ENCODE measurements around the gene FOXN3. TPM values are rescaled to one million over a fixed set of nuclear protein-coding genes. Genes with fewer than 3 reads are reported as not detected.
"Not testable (repeated sequence)": the region's sequence is repeated elsewhere in the genome, so short reads cannot be mapped to it uniquely, and the experiment has no call there.

FOXN3 gene
- polyA plus RNA-seq, 3 donors: 26.9 to 32.0 (median 27.8) TPM

DNA sequence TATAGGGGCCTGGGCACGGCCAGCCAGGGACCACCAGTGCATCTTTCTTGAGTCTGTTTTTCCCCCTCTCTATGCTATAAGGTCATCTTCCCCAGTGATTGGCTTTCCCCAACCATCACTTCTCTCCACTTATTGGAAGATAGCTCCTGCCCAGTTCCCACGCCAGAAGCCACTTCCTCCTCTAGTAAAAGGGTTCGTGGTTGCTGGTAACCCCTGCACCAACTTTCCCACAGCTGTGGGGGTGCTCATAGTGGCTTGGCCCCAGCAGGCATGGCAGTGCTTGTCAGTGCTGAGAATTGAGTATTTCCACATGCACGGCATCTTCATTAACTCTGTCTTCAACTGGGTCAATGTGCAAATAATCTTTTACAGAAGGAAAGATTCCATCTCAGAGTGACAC, 215.4 kb downstream of the FOXN3 start:
- no peak for DNase-seq

DNA sequence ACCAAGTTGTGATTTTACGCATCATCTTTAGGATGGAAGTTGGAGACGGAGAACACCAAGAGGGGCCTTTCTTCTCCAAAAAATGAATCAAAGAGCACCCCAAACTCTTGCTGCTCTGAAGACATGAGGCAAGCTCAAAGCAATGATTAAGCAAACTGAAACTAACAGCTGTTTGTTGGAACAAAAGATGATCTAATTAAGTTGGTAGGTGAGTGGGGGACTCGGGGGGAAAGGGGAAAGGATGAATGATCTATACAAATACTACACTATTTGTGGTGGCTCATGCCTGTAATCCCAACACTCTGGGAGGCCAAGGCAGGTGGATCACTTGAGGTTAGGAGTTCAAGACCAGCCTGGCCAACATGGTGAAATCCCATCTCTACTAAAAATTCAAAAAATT, 217.7 kb downstream of the FOXN3 start:
- DNase-seq: not testable (repeated sequence)

DNA sequence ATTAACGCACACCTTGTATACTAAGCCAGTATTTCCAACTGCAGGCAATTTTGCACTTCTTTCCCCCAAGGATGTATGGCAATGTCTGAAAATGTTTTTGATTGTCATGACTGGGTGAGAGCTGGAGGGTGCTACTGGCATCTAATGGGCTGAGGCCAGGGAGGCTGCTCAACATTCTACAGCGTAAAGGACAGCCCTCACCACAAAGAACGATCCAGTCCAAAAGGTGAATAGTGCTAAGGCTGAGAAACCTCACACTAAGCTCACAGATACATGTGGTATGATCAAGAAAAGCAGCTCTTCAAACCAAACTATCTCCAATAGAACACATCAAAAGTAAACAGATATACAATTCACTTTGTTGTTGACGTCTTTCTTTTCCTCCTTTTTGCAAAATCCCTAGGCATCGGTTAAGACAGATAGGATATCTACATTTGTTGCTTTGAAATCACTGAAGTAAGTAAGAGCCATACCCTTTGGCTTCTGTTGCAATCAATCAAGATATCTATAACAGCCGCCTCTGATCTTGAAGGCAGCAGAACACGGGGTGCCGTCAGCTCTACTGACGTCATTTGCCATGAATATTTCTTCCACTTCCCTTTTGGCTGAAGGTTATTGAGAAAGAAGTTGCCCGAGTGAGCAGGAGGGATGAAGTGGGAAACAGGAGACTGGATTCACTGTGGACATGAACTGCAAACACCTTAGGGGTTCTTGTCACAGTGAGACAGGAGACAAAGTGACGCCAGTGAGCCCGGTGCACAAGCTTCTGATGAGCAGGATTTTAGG, 218.3 kb downstream of the FOXN3 start:
- peak; percentile 78 for DNase-seq

DNA sequence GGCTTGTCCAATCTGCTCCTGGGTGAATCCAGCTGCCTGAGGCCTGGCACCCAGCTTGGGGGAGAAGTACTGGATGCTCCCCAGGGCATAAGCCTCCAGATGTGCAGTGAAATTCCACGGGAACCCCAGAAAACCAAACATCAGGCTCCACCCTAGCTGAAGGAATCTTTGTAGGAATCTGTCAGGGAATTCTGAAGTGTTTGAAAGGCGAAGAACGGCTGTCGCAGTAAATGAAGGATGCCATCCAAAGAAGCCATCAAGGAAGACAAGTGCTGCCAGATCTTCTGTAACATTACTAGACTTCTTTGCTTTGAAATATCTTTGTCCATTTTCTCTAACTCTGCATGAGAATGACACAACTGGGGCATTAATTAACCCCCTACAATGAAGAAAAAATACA, 219.4 kb downstream of the FOXN3 start:
- no peak for DNase-seq

DNA sequence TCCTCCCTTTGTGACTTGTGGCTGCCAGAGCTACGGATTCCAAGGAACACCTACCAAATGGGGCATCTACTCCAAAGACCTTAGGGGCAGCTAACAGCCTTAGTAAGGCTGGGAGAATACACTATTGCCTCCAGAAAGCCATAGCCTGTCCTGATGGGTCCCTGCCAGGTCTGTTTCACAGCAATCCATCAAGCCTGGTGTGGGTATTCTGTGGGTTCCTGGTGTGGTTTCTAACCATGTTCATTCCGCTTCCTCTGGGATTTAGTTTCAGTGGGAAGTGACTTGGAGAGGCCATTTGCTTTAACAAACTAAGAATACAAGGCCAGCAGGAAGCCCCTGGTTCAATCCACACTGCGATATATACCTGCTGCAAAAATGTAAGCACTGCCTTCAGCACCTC, 220.5 kb downstream of the FOXN3 start:
- DNase-seq: no peak

DNA sequence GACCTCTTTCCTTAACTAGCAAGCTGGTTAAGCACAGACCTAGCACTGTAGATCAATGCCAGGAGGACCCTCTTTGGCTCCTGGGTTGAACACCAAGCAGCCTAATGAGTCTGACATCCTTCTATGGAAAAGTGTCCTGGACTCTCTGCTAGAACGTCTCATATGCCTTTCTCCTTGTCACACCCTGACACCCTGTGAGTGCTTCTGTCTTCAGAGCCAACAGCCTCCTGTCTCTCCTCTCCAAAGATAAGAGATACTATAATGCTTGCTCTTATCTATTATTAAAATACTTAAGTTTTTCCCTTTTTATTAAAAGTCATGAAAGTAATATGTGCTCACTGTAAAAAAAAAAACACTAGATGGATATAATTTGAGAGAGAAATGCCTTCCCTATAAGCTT, 222.7 kb downstream of the FOXN3 start:
- no peak for DNase-seq

DNA sequence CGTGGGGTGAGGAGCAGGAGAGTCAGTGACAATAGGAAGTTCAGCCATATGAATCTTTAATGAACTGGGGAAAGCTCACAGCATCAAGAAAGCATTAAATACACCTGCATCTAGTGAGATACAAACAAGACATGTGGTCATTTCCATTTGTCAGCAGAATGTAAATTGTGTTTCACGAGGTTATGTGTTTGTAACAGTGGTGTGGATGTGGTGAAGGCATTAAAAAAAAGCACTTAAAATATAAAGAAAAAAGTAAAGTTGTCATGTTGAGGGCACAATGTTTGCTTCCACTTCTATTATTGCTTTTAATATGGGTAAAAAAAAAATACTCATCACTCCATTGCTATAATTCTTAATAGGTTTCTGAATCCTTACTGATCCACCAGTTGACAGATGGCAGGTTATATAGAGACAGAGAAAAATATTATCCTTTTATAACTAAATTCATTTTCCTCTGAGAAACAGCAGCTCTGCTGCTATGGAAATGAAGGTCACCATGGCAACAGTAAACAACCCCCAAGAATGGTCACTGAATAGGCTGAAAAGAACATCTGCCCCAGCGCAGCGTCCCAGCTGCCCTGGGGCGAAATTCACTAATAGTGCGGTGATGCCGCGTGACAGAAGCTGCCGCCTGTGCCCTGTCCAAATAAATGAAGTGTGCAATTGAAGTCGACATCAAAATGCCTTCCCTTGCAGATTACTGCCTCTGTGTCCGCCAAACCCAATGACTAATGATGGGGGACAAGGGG, 226.1 kb downstream of the FOXN3 start:
- DNase-seq: no peak

DNA sequence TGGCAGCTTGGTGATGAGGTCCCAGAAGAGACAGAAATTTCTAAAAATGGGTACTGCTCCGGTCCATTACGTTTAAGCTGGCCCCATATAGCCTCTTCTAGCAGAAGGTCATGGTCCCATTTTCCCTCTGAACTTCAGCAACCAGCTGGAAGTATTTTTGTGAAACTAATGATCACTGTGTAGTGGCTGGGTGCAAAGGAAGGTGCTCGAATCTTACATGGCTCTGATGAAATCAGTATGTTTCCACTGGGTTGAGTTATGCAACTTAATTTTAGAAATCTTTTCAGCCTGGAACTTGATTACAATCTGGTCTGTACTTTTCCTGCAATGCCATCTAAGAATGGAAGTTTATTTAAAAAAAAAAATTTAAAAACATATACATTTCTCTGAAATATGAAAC, 228.5 kb downstream of the FOXN3 start:
- no peak for DNase-seq

DNA sequence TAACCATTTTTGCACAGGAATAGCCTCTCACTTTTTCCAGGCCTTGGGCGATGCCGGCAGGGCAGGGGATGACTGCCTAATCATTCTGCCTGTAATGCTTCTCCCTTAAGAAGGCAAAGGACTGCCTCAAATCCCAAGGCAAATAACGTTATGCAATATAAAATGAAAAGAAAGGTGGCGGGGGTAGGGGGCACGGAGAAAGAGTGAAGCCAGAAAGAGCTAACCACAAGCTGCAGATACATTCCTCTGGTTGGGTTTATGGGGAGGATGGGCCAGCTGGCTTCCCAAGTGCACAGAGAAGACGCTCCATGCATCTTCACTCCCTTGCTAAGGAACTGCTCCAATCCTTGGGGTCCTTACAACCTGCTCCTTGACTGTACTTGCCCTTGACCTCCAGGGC, 229.5 kb downstream of the FOXN3 start:
- no peak for DNase-seq

DNA sequence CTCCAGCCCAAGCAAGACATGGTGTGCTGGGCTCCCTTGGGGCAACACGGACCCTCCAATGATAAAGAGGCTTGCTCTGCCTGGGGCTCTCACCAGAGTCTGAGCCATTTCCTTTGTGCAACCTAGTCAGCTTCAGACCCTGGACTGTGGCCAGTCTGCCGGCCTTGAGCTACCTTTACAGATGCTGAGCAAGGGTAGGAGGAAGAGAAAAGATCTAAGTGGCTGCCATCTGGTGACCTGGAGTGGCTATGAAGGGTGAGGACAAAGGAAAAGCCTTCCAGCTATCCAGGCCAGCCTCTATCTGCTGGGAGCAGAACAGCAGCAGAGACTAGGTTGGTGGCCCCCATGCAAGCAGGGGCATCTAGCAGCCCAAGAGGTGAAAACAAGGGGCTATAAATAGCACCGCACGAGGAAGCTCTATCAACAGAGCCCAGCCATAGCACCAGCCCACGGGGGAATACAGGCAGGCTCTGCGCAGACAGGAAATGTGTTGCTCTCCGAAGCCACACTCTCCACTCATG, 230.1 kb downstream of the FOXN3 start:
- DNase-seq: no peak

DNA sequence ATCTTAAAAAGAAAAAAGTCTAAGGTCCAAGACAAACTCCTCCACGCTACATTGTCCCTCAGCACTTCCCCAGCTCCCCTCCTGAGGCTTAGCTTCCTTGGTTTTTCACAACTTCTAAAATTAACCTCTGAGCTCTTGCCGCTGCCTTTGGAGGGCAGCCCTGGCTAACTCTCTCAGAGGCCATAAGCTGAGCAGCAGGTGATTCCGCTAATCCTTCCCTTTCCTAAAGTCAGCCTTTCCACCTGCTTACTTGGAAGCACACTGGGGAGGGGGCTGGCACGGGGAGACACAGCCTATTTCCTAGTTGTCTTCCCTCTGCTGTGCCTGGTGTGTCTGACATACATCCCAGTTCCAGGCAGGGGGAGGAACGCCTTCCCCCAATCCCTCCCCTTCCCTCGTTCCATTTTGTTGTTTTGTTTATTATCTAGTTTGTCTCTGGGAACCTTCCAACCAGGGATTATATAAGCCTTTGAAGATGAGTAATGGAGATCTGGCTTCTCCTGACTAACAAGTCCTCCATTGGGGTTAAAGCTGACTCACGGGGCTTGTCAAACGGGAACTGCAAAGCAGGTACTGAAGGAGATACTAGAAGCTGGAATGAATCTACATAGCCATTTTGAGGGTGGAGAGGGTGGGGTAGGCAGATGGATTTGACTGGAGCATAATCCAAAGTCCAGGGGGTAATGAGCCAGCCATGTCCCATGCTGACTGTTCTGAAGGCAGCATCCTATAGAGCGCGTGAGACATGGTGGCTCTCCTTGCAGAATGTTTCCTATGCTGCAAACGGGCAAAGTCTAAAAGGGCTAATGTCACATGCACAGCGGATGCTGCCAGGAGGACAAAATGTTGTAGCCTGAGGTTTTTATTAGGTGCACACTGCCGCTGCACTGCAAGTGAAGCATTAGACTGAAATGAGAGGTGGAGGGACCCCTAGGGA, 230.8 kb downstream of the FOXN3 start:
- DNase-seq: no peak

DNA sequence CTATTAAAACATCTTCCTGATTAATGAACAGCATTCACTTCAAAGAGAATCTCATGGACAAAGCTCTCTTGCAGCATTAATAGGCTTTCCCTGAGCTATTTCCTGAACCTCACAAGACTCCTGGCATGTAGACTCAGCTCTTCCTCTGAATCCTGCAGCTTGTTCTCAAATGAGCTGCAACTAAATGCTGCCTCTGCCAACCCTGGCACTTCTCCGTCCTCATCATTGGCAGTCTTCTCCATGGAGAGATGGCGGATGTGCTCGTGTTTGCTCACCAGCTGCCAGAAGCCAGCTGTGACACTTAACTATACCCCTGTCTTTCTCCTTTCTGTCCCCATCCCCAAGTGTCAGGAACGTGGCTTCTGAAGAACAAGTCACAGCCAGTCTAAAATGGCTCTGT, 232.1 kb downstream of the FOXN3 start:
- DNase-seq: no peak

DNA sequence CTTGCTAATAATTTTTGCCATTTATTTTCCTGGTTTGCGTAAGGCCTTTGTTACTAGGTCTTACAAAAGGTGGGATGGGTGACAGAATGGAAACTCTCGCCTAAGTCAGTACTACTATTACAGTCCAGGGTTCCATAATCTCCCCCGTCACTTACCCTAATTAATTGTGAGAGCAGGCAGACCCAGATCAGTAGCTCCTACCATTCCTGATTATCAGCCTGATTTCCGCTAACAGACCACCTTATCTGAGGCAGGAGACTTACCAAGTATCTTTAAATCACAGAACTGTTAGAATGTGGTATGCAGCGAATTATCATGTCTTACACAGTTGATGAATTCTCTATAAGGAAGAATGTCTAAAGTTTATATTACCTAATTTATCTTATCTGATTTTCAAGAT, 234.7 kb downstream of the FOXN3 start:
- no peak for DNase-seq

DNA sequence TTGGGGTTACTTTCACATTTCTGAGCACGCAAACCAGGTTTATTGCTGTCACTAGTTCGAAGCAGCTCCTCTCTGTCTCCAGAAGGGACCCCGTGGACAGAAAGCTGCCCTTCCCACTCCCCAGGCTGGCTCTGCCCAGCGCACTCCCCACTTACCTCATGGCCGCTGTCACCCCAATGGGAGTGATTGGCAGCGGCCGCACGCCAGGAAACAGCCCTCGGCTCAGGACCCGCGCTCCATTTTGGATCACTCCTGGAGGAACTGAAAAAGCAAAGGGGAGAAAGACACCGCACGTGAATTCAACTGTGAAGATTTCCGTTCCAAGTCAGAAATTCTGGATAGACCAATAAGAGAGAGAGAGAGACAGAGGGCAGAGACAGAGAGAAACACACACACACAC, 236.5 kb downstream of the FOXN3 start:
- DNase-seq: no peak

DNA sequence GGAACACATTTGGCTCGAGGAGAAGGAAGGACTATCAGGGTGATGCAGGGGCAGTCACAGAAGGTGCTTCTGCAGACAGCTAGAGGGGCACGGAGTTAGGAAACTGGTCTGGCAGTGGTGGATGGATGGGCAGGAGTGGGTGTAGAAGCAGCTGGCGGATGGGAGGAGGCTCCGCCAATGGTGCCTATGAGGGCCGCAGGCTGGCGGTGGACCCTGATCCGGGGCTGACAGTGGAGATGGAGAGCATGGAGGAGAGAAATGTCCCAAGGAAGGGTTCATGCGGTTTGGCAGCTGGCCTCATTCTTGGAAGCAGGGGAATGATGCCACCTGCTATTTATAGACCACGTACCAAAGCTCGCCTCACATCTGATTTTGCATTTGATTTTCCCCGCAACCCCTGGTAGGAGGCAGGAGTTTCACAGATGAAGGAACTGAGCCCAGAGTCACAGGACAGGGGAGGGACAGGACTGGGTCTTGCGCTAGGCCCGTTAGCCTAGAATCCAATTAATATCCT, 237.1 kb downstream of the FOXN3 start:
- no peak for DNase-seq

DNA sequence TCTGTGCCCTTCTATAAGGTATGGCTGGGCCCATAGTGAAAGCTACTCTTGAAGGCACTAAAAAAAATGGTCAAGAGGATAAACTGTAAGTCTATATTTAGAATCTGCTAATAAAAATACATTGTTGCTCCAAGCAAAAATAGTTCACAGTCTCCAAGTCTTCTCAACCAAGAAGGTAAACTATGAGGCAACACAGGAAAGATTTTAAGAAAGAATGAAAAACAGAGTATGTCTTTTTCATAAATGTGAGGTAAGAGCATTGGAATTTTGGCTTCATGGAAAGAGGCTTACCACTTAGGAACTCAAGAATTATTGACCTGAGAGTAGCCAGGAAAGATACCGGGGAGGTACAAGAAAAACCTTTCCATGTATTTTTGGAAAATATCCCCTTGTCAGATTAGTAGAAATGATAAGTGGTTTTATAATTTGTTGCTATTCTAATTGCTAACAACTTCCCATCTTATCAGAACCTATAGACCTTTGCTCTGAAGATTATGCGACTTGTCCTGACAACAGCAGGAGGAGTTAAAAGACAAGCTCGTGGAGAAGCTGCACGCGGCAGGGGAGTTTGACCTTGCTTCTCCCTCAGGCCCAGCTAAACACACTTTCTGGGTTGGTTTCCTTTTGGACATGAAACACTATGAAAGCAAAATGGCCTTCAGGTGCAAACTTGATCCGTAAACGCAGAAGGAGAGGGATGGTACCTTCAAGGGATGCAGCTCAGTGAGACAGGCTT, 238.1 kb downstream of the FOXN3 start:
- DNase-seq: no peak

DNA sequence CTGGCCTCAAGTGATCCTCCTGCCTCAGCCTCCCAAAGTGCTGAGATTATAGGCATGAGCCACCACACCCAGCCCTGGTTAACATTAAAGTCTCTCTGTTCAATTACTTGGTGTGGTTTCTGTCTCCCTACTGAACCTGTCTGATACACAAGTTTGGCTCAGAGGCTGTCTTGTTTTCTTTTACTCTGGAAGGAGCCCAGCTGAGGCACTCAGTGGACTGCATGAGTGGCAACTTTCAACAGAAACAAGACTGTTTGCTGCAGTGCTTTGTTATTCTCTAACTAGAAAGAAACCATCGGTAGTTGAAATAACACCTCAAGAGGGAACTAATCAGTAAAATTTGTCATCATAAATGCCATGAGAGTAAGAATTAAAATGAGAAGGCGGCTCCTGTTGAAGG, 238.7 kb downstream of the FOXN3 start:
- no peak for DNase-seq

DNA sequence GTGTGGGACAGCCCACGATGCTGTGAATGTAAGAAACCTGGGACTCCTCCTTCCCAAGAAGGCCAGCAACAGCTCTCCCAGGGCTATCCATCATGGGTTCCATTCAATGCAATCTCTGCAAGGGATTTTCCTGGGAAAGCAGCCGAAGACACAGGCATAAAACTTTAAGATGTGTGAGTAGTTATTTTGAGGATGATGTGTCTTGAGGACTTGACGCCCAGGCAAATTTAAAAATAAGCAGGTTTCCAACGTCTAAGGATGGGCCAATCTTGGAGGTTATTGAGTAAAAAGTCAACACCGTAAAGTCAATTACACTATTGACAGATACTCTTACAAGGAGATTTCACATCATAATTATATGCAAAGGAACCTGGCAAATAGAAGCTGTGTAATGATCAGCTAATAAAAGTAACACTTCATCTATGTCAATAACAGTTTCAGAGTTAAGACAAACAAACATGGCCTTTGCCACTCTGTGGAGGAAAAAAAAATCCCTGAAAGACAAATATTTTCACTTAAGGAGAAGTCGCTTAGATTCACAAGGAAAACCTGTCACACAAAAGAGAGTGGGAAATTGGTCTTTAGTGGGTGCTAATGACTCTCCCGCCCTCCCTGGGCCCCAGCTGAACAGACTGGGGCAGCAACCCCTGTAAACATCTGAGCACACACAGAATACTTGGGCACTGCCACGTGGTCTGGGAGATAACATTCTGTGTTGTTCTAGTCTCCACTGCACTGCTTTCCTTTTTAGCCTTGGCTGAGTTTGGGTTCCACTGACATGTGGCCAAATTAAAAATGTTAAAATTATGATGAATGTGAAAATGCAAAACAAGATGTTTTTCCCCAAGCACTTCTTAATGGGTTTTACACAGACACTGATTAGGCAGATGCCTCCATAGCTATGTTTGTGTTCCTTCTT, 240.9 kb downstream of the FOXN3 start:
- no peak for DNase-seq

DNA sequence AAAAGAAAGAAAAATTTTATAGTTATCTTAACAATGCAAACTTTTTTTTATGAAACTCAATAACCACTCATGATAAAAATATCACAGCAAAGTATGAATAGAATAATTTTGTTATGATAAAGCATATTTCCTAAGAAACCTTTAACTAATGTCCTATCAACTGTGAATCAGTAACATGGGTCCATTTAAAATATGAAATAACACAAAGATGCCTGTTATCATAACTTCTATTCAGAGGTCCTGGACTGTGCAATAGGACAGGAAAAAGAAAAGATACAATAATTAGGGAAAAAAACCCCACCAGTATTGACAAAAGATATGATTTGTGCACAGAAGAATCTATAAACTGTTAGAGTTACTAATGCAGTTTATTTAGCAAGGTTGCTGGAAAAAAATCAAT, 245.4 kb downstream of the FOXN3 start:
- DNase-seq: no peak

DNA sequence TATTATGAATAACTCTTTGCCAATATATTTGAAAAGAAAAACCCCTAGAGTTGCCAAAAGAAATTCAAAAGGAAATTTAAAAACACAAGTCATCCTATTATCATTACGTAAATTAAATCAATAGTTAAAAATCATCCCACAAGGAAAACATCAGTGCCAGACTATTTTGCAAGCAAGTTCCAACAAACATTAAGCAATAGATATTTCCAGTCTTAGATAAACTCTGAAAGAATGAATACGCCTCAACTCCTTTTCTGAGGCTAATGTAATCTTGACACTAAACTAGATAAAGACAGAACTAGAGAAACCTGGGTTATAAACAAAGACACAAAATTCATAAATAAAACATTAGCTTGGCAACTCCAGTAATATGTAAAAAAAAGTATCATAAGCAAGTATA, 245.9 kb downstream of the FOXN3 start:
- DNase-seq: no peak
